Measurements from ENCODE around the gene IMMP2L.

DNA sequence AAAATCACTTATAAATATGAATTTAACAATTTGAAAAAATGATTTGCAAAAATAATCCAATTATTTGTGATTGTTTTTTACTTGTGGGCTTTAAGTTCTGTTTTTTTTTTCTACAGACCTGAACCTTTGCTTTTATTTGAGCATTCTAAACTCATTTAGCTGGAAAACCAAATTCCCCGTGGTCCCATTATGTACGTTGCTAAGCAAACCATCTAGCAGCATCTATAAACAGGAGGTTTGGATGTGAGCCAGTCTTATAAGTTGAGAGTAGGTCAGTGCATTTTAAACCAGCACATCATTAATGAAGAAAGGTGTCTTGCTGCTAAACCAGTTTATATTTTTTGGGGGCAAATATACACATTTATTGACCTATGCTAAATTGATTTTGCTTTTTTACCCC is 394.1 kb downstream of the IMMP2L start:
- TF ChIP-seq, protein P1, sequence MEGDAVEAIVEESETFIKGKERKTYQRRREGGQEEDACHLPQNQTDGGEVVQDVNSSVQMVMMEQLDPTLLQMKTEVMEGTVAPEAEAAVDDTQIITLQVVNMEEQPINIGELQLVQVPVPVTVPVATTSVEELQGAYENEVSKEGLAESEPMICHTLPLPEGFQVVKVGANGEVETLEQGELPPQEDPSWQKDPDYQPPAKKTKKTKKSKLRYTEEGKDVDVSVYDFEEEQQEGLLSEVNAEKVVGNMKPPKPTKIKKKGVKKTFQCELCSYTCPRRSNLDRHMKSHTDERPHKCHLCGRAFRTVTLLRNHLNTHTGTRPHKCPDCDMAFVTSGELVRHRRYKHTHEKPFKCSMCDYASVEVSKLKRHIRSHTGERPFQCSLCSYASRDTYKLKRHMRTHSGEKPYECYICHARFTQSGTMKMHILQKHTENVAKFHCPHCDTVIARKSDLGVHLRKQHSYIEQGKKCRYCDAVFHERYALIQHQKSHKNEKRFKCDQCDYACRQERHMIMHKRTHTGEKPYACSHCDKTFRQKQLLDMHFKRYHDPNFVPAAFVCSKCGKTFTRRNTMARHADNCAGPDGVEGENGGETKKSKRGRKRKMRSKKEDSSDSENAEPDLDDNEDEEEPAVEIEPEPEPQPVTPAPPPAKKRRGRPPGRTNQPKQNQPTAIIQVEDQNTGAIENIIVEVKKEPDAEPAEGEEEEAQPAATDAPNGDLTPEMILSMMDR (IDR thresholded peaks at IDR 0.05; ENCODE audit: borderline replicate concordance, extremely low read depth, low read length, poor library complexity, severe bottlenecking), result no peak
- no peak for TF ChIP-seq EZH2 (IDR thresholded peaks at IDR 0.05; ENCODE audit: borderline replicate concordance, low read depth, low read length, severe bottlenecking)
